Stimulated activated naive CD8-positive, alpha-beta T cell treated with anti-CD3 and anti-CD28 coated beads, Interleukin-15, Interleukin-2, amounts not matched to agents 100 U/mL and 50 U/mL, for 24 hours (primary cell): ENCODE results near the gene ASCL2.
"Not testable (repeated sequence)": the region's sequence is repeated elsewhere in the genome, so short reads cannot be mapped to it uniquely, and the experiment has no call there.

Experiments used
- ATAC-seq: fragments of 150-1000 bp; cut with Tn5 transposase; one replicate; pipeline ENCODE4 v1.10.0; 2021
- DNase-seq: peaks from one replicate; pipeline ENCODE4 v3.0.0; 2021

The ASCL2 gene

DNA sequence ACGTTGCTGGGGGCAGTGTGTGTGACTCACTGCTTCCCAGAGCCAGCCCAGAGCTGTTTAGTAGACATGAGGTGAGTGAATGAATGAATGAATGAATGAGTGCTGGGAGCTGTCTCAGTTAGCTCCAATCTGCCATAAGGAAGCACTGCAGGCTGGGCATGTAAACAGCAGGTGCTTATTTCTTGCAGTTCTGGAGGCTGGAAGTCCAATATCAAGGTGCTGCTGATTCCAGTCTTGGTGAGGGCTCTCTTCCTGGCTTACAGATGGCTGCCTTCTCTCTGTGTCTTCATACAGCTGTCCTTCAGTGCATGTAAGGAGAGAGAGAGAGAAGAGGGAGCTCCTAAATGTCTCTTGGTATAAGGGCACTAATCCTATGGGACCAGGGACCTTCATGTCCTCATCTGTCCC, 27.2 kb upstream of the ASCL2 start:
- ATAC-seq (no peak), DNase-seq (no peak)

- ATAC-seq (no peak), DNase-seq (no peak)
These were observed 26.7 kb upstream of the ASCL2 start for GRCh38 chr11:2296913-2297622.

GRCh38 chr11:2295971-2296912, 25.9 kb upstream of the ASCL2 start:
- DNase-seq (no peak), ATAC-seq (no peak)

- DNase-seq (no peak), ATAC-seq (no peak)
These were observed 24.5 kb upstream of the ASCL2 start for GRCh38 chr11:2294926-2295290.

- no peak for DNase-seq
These were observed 23.9 kb upstream of the ASCL2 start for GRCh38 chr11:2293984-2294925.

DNA sequence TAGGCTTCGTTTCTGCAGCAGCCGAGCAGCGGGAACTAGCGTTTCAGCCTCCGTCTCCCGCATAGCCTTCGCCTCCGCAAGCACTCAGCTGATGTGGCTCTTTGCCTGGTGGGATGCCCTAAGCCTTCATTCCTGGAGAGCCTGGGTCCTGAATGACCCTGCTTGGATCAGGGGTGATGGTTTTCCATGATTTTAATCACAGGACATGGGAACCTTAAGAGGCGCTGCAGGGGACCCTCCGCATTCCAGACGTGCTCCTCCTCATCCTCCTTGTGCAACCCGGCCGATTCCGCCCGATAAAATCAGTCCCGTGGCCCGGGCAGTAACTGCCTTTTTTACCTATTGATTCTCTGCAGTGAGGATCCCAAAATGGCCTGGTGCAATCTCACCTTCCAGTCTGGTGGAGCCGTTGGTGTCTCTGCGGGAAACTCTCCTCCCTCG, 23.2 kb upstream of the ASCL2 start:
- DNase-seq (no peak), ATAC-seq (no peak)

More at GRCh38 chr11:2293984-2294925, 23.9 kb upstream of the ASCL2 start:
- ATAC-seq = no peak

GRCh38 chr11:2290351-2290841, 20.0 kb upstream of the ASCL2 start:
- DNase-seq = no peak
- ATAC-seq = no peak

DNA sequence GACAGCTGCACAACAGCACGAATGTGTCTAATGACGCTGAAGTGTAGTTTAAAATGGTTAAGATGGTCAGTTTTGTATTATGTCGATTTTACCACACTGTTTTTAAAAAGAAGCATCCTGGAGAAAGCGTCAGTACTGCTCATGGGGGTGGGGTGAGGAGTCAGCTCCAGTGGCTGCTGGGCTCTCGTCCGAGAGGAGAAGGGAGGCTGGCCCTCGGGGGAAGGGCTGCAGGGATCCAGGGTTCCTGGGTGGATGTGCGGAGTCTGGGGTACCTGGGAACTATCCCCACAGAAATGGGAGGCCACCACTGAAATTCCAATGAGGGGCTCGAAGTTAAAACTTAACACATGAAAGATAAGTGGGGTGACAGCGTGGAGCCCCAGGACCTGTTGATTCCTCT, 19.5 kb upstream of the ASCL2 start:
- DNase-seq (no peak), ATAC-seq (no peak)

- DNase-seq (no peak), ATAC-seq (no peak)
These were observed 19.0 kb upstream of the ASCL2 start for GRCh38 chr11:2289350-2289749.

DNA sequence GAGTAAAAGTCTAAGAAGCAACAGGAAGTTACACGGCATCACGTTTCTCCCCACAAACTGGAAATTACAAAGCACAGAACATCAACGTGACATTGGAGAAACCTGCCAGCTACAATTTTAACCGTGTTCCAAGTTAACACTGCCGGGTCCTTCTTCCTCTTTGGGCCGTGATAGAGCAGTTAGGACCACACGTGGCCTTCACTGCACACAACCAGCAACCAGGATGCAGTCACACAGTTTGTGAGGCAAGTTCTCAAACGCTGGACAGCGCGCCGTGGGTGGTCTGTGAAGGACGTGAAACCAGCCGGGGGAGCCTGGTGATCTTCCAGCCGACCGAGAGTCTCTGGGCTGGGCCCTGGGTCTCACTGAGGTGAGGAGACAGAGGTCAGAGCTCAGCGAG, 16.7 kb upstream of the ASCL2 start:
- ATAC-seq (no peak), DNase-seq (no peak)

DNA sequence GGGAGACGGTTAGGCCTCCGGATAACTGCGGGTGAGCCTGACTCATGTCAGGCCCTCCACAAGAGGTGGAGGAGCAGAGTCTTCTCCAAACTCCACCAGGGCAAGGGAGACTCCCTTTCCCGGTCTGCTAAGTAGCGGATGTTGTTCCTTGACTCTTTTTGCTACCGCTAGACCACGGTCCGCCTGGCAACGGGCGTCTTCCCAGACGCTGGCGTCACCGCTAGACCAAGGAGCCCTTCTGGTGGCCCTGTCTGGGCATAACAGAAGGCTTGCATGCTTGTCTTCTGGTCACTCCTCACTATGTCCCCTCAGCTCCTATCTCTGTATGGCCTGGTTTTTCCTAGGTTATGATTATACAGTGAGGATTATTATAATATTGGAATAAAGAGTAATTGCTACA, 16.0 kb upstream of the ASCL2 start:
- ATAC-seq, DNase-seq: not testable (repeated sequence)

- DNase-seq (no peak), ATAC-seq (no peak)
These were observed 9.8 kb upstream of the ASCL2 start for GRCh38 chr11:2280208-2280607.

- no peak for ATAC-seq
- no peak for DNase-seq
These were observed 7.6 kb upstream of the ASCL2 start for GRCh38 chr11:2277933-2278523.

- no peak for DNase-seq
- no peak for ATAC-seq
These were observed 6.6 kb upstream of the ASCL2 start for GRCh38 chr11:2277008-2277346.

- DNase-seq (no peak), ATAC-seq (no peak)
These were observed 6.1 kb upstream of the ASCL2 start for GRCh38 chr11:2276280-2277007.

DNA sequence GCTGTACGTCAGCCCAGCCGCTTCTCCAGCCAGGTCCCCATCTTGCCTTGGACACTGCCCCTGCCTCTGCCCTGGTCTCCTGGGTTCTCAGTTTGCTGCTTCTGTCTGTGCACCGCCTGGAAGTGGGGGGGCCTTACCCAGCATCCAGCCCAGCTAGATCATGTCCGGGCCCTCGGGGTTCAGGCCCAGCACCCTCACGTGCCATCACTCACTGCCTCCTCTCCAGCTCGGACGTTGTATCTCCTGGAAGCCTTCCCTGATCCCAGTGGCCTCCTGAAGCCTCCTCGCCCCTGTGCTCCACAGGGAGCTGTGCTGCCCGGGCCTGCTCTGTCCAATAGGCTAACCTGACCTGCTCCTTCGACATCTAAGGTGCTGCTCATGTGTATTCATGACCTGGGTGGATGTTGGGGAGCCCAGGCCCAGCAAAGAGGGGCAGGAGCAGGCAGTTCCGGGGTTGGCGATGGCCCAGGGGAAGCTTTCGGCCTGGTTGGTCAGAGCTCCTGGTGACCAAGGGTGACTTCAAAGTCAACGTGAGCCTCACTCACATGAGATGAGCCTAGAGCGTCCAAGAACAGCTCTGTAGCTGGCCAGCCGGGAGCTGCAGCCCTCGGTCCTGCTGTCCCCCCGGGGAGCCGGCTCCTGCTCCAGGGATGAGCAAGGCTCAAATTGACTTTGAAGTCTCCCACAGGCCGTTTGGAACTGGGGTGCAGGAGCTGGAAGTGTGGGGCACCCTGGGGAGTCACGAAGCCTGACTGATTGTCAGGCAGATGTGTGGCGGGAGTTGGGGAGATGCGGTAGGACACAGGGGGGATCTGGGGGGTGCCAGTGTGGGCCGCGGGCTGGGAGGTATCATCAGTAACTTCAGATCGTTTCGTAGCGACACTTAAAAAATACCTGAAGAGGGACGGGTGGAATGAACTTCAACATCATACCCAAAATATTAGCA, 5.2 kb upstream of the ASCL2 start:
- ATAC-seq = no peak
- DNase-seq = no peak

- DNase-seq = no peak
- no peak for ATAC-seq
These were observed 3.4 kb upstream of the ASCL2 start for GRCh38 chr11:2273771-2274170.

DNA sequence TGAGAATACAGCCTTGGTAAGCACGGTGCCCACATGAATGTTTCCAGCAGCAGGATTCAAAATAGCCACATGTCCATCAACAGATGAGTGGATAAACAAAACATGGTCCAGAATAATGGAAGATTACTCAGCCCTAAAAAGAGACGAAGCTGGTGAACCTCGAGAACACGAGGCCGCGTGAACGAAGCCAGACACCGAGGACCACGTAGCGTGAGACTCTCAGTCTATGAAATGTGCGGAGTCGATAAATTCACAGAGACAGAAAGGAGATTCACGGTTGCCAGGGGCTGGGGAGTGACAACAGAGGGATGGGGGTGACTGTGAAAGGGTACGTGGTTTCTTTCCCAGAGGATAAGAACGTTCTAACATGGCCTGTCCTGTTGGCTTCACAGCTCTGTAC, 2.9 kb upstream of the ASCL2 start:
- DNase-seq (no peak), ATAC-seq (no peak)

GRCh38 chr11:2272946-2273280, 2.5 kb upstream of the ASCL2 start:
- ATAC-seq (no peak), DNase-seq (no peak)
